ENCODE measurements around the gene RPS29. TPM values are rescaled to one million over a fixed set of nuclear protein-coding genes. Genes with fewer than 3 reads are reported as not detected.

RPS29 gene
- total and polyA plus RNA-seq, 2 of the 13 experiments (the other 11 are each of a cell fraction or from before 2014, with no cell fraction given), result 4,303 to 8,215 TPM

GRCh38 chr14:49633640-49634546, 47.7 kb upstream of the RPS29 start (continued):
- TF ChIP-seq ZUFSP (CRISPR knock-in tag; IDR thresholded peaks at IDR 0.05; ENCODE audit: borderline replicate concordance), result no peak
- TF ChIP-seq ZNF691 (CRISPR knock-in tag; IDR thresholded peaks at IDR 0.05; ENCODE audit: borderline replicate concordance, low read depth), result peak; percentile 37; the same call in 1 of the 2 replicates
- peak; percentile 80 for TF ChIP-seq ZNF850 (CRISPR knock-in tag; conservative IDR thresholded peaks at IDR 0.05)
- no peak for TF ChIP-seq ZNF235 (CRISPR knock-in tag; IDR thresholded peaks at IDR 0.05; ENCODE audit: borderline replicate concordance)
- peak; percentile 6; the same call in 1 of the 2 replicates for TF ChIP-seq TBX2 (CRISPR knock-in tag; IDR thresholded peaks at IDR 0.05; ENCODE audit: borderline replicate concordance)
- TF ChIP-seq BHLHE40 (IDR thresholded peaks at IDR 0.05; ENCODE audit: low read length), result peak; percentile 43
- peak; percentile 26; the same call in 1 of the 2 replicates for TF ChIP-seq ARID5B (CRISPR knock-in tag; IDR thresholded peaks at IDR 0.05)
- peak; percentile 77; the same call in 1 of the 2 replicates for TF ChIP-seq GZF1 (CRISPR knock-in tag; IDR thresholded peaks at IDR 0.05)
- peak; percentile 61; the same call in 1 of the 2 replicates for TF ChIP-seq THAP9 (CRISPR knock-in tag; IDR thresholded peaks at IDR 0.05; ENCODE audit: borderline replicate concordance)
- TF ChIP-seq JUND (CRISPR knock-in tag; IDR thresholded peaks at IDR 0.05), result 0 out of 2 replicates have a peak, but pooled peaks have one; percentile 51
- TF ChIP-seq ZFP37 (CRISPR knock-in tag; IDR thresholded peaks at IDR 0.05; ENCODE audit: borderline replicate concordance), result peak; percentile 2; the same call in 1 of the 2 replicates
- TF ChIP-seq ZNF75D (CRISPR knock-in tag; IDR thresholded peaks at IDR 0.05; ENCODE audit: borderline replicate concordance), result no peak
- peak; percentile 77 to 90 for TF ChIP-seq NR2F1 (CRISPR knock-in tag; IDR thresholded peaks at IDR 0.05)
- TF ChIP-seq GABPB1 (CRISPR knock-in tag; IDR thresholded peaks at IDR 0.05), result peak; percentile 93
- peak; percentile 62; the same call in 1 of the 2 replicates for TF ChIP-seq ZNF101 (CRISPR knock-in tag; IDR thresholded peaks at IDR 0.05; ENCODE audit: borderline replicate concordance, low read depth)
- TF ChIP-seq HMG20A (CRISPR knock-in tag; IDR thresholded peaks at IDR 0.05; ENCODE audit: borderline replicate concordance), result no peak
- TF ChIP-seq NBN (conservative IDR thresholded peaks at IDR 0.05), result no peak
